ENCODE measurements around the gene VAV3. TPM values are rescaled to one million over a fixed set of nuclear protein-coding genes. Genes with fewer than 3 reads are reported as not detected.

The VAV3 gene
- total and polyA plus RNA-seq, 2 of the 8 experiments (the other 6 are each of a cell fraction or from before 2014, with no cell fraction given): 2.9 to 7.9 TPM

- Histone ChIP-seq H3K4me3 (ENCODE audit: extremely low read depth in 1 of 4, insufficient read depth in 2 of 4, low read depth in 3 of 4, low read length in 4 of 4) (peak overlapping the region in 1 of 4 experiments; percentile 14; a peak in 1 of 8 replicates), H2BK20ac (ENCODE audit: low read length) (no peak overlapping the region), H2AK5ac (ENCODE audit: low read depth, low read length) (no peak overlapping the region), H4K20me1 (replicated peaks in 1 of 2; ENCODE audit: control insufficient read depth in 1 of 2, insufficient read depth in 2 of 2, low read length in 2 of 2) (no peaks in the 10 kb centered on the region), H3K9me3 (ENCODE audit: insufficient read depth in 2 of 2, low read depth in 1 of 2, low read length in 1 of 2) (no peaks in the 10 kb centered on the region), H3K18ac (ENCODE audit: extremely low read depth, low read length) (no peak overlapping the region), H2BK120ac (replicated peaks; ENCODE audit: low read depth, low read length) (no peak overlapping the region), H3K27ac (ENCODE audit: low read depth, low read length) (no peak overlapping the region), H3K36me3 (ENCODE audit: control insufficient read depth in 2 of 4, insufficient read depth in 4 of 4, low read length in 3 of 4) (no peaks in the 10 kb centered on the region), H3K27me3 (replicated peaks in 1 of 4; ENCODE audit: control insufficient read depth in 3 of 4, extremely low read depth in 1 of 4, insufficient read depth in 3 of 4, low read length in 3 of 4) (no peaks in the 10 kb centered on the region), H3K79me1 (ENCODE audit: low read depth, low read length) (no peaks in the 10 kb centered on the region), H3K9ac (replicated peaks in 1 of 4; ENCODE audit: extremely low read depth in 1 of 4, low read depth in 3 of 4, low read length in 3 of 4) (no peak overlapping the region), H4K8ac (ENCODE audit: extremely low read depth, insufficient read depth, low read length) (no peak overlapping the region), H3K56ac (replicated peaks; ENCODE audit: insufficient read length, low read depth, low read length) (no peak overlapping the region), H3K4me1 (replicated peaks in 1 of 4; ENCODE audit: control insufficient read depth in 3 of 4, insufficient read depth in 4 of 4, low read length in 3 of 4) (peaks cover 0 to 8% (median 2%) of the 10 kb centered on the region in 4 experiments; a peak in 4 of 7 replicates), H2BK15ac (ENCODE audit: low read length) (no peak overlapping the region), H4K5ac (ENCODE audit: insufficient read length, low read depth, low read length) (no peak overlapping the region), H2BK5ac (ENCODE audit: low read depth, low read length) (0 out of 2 replicates have a peak overlapping the region, but pooled peaks have one; percentile 6), H3K4me2 (ENCODE audit: insufficient read depth in 1 of 2, low read depth in 2 of 2, low read length in 2 of 2) (peak overlapping the region; percentile 19 to 29; a peak in 1 of 4 replicates), H2AFZ (ENCODE audit: low read length) (no peak overlapping the region), H3K4ac (replicated peaks; ENCODE audit: insufficient read length, low read depth, low read length) (no peak overlapping the region), H3K79me2 (ENCODE audit: control insufficient read depth in 1 of 2, insufficient read depth in 2 of 2, low read length in 2 of 2) (no peaks in the 10 kb centered on the region), H3K14ac (ENCODE audit: insufficient read length) (no peak overlapping the region), H2BK12ac (ENCODE audit: low read depth, low read length) (no peak overlapping the region), H4K91ac (replicated peaks; ENCODE audit: insufficient read length, low read length) (no peak overlapping the region), H3K23ac (ENCODE audit: insufficient read length) (no peak overlapping the region), H3K23me2 (ENCODE audit: low read depth, low read length) (no peaks in the 10 kb centered on the region; the same call in 1 of the 2 replicates)
- ChIA-PET CTCF (ENCODE audit: partially characterized antibody) (interaction anchor here (0.8 to 1.7 kb wide), 9 partner anchors 10 to 565 kb away, joined by 3 to 6 read pairs (median 3); no protein-coding TSS in a partner anchor), POLR2A (ENCODE audit: partially characterized antibody) (no interaction called here)
- 38% methylated on average over 6 of the region's 6 CpGs; no CpG with 5 or more reads in 1 of the 2 experiments for WGBS, 2 experiments (ENCODE audit: extremely low coverage in 1 of 2, insufficient coverage in 1 of 2, insufficient read length in 1 of 2, insufficient replicate concordance in 2 of 2, low coverage in 1 of 2, low lambda C conversion rate in 2 of 2, missing lambda C conversion rate in 1 of 2)
- DNase-seq (ENCODE audit: low read depth in 1 of 2, low spot score in 2 of 2) (no peak), FAIRE-seq (no peak)
- TF ChIP-seq CTCF (IDR thresholded peaks at IDR 0.05; ENCODE audit: control extremely low read depth in 1 of 3, insufficient read depth in 1 of 3, low read depth in 1 of 3, low read length in 3 of 3) (no peak), BRCA1 (IDR thresholded peaks at IDR 0.05; ENCODE audit: low read depth, low read length) (no peak), RXRA (IDR thresholded peaks at IDR 0.05; ENCODE audit: insufficient read depth, low read depth, low read length) (no peak), BACH1 (IDR thresholded peaks at IDR 0.05; ENCODE audit: low read length) (no peak), USF2 (IDR thresholded peaks at IDR 0.05; ENCODE audit: low read length) (no peak), CHD2 (IDR thresholded peaks at IDR 0.05; ENCODE audit: low read length) (no peak), PHF8 (conservative IDR thresholded peaks at IDR 0.05; ENCODE audit: low read depth, low read length) (no peak), RNF2 (IDR thresholded peaks at IDR 0.05; ENCODE audit: borderline replicate concordance, low read depth, low read length, missing control alignments, poor library complexity, severe bottlenecking) (no peak), CHD1 (IDR thresholded peaks at IDR 0.05; ENCODE audit: low read depth, low read length) (no peak)
Measured at GRCh38 chr1:107762751-107763390, 202.1 kb downstream of the VAV3 start.
